Breast epithelium (tissue), 3 donors: ENCODE measurements around the gene NTNG1.

Source experiments
- CTCF ChIP-seq, 3 donors: fragments of 450-650 bp; IDR thresholded peaks; one replicate each; pipeline ENCODE4 v1.5.1; 2016 to 2017; ENCODE audit warnings: antibody characterized with exemption in 3 of 3, mild to moderate bottlenecking in 3 of 3, moderate library complexity in 3 of 3
- POLR2A ChIP-seq: fragments of 450-650 bp; IDR thresholded peaks from one replicate; pipeline ENCODE4 v1.6.1; 2016; ENCODE audit warnings: antibody characterized with exemption, mild to moderate bottlenecking, moderate library complexity
- POLR2AphosphoS5 ChIP-seq, 3 donors: sonication (generic); formaldehyde crosslinking; IDR thresholded peaks; one replicate each; pipeline ENCODE4 v1.6.1; 2017; ENCODE audit warnings: antibody characterized with exemption in 3 of 3

- no peak for TF ChIP-seq CTCF (IDR thresholded peaks at IDR 0.05)
- TF ChIP-seq POLR2A = no peak
- TF ChIP-seq POLR2AphosphoS5 (IDR thresholded peaks at IDR 0.05) = no peak
Measured at GRCh38 chr1:107262467-107263286, 121.8 kb downstream of the NTNG1 start.
